SU-DHL-6 (cell line): ENCODE measurements around the gene DLK1.

Experiments used
- H2AFZ ChIP-seq: fragments of 200-600 bp; sonication (generic); 2 replicates; pipeline ENCODE4 v1.6.1; 2014; ENCODE audit warnings: low read depth, mild to moderate bottlenecking, moderate library complexity, mixed read lengths, antibody characterized with exemption, low read length; ENCODE audit not compliant: severe bottlenecking
- H3F3A ChIP-seq: fragments of 200-600 bp; shearing (Covaris generic); 2 replicates; pipeline ENCODE4 v1.6.0; 2016; ENCODE audit warnings: antibody characterized with exemption, mild to moderate bottlenecking; ENCODE audit not compliant: insufficient read depth
- H3K27ac ChIP-seq: fragments of 200-600 bp; sonication (generic); 2 replicates; pipeline ENCODE4 v1.5.1; 2016; ENCODE audit warnings: low read depth, mild to moderate bottlenecking, low read length, moderate library complexity, mixed read lengths
- H3K27me3 ChIP-seq: fragments of 200-600 bp; sonication (generic), shearing (Covaris generic); 2 replicates; pipeline ENCODE4 v1.6.0; 2014; ENCODE audit warnings: mild to moderate bottlenecking, low read length
- H3K36me3 ChIP-seq: fragments of 200-600 bp; sonication (generic); 2 replicates; pipeline ENCODE4 v1.6.1; 2014; ENCODE audit warnings: mild to moderate bottlenecking, low read length, mixed read lengths
- H3K4me2 ChIP-seq: fragments of 300-600, 200-600 bp; shearing (Covaris generic), sonication (generic); 2 replicates; pipeline ENCODE4 v1.6.0; 2014; ENCODE audit warnings: low read length, low read depth, mild to moderate bottlenecking; ENCODE audit not compliant: poor library complexity, severe bottlenecking
- H3K4me3 ChIP-seq: fragments of 200-600 bp; sonication (generic); 2 replicates; pipeline ENCODE4 v1.5.1; 2014; ENCODE audit warnings: antibody characterized with exemption, low read length, mild to moderate bottlenecking, mixed read lengths; ENCODE audit not compliant: insufficient read depth, poor library complexity, severe bottlenecking
- H3K79me2 ChIP-seq: fragments of 200-600 bp; sonication (generic); 2 replicates; pipeline ENCODE4 v1.6.1; 2014; ENCODE audit warnings: mild to moderate bottlenecking, low read length, moderate library complexity; ENCODE audit not compliant: insufficient read depth
- H3K9ac ChIP-seq: fragments of 200-600 bp; sonication (generic); 2 replicates; pipeline ENCODE4 v1.7.0; 2014; ENCODE audit warnings: mild to moderate bottlenecking, low read length
- H3K9me2 ChIP-seq: fragments of 200-600 bp; sonication (generic); replicated peaks from 2 replicates; pipeline ENCODE4 v1.6.1; 2014; ENCODE audit warnings: low read length; ENCODE audit not compliant: insufficient read depth
- H3K9me3 ChIP-seq: fragments of 200-600 bp; sonication (generic); 2 replicates; pipeline ENCODE4 v1.6.1; 2014; ENCODE audit warnings: low read length, mixed read lengths; ENCODE audit not compliant: insufficient read depth
- H4K20me1 ChIP-seq: fragments of 200-600 bp; sonication (generic); 2 replicates; pipeline ENCODE4 v1.6.1; 2014; ENCODE audit warnings: low read depth, mild to moderate bottlenecking, antibody characterized with exemption, low read length, moderate library complexity, mixed read lengths
- CTCF ChIP-seq: fragments of 200-600 bp; sonication (generic); IDR thresholded peaks from one replicate; pipeline ENCODE4 v1.5.1; 2017; ENCODE audit warnings: antibody characterized with exemption, mild to moderate bottlenecking, low read length, moderate library complexity; ENCODE audit not compliant: insufficient read depth, poor library complexity, severe bottlenecking
- EZH2phosphoT487 ChIP-seq: fragments of 200-600 bp; sonication (generic), shearing (Covaris generic); conservative IDR thresholded peaks from 2 replicates; pipeline ENCODE4 v1.6.1; 2018; ENCODE audit warnings: mild to moderate bottlenecking, antibody characterized with exemption, low read length, moderate library complexity, mixed read lengths

Gene DLK1

GRCh38 chr14:100680439-100681051, 46.1 kb upstream of the DLK1 start:
- Histone ChIP-seq H3K4me2 (no peak overlapping the region), H3K4me3 (no peak overlapping the region), H3K27ac (no peak overlapping the region), H3F3A (no peaks in the 10 kb centered on the region), H2AFZ (no peak overlapping the region), H4K20me1 (no peaks in the 10 kb centered on the region), H3K27me3 (no peaks in the 10 kb centered on the region), H3K79me2 (no peaks in the 10 kb centered on the region), H3K9me3 (no peaks in the 10 kb centered on the region), H3K36me3 (no peaks in the 10 kb centered on the region), H3K9me2 (no peaks in the 10 kb centered on the region), H3K9ac (no peak overlapping the region)
- TF ChIP-seq EZH2phosphoT487 (no peak), CTCF (no peak)

GRCh38 chr14:100681111-100681510, 45.6 kb upstream of the DLK1 start:
- H4K20me1 ChIP-seq = no peaks in the 10 kb centered on the region
- no peak overlapping the region for H3K4me2 ChIP-seq
- H3K79me2 ChIP-seq = no peaks in the 10 kb centered on the region
- H3K36me3 ChIP-seq = no peaks in the 10 kb centered on the region
- no peaks in the 10 kb centered on the region for H3K9me3 ChIP-seq
- H3K4me3 ChIP-seq = no peak overlapping the region
- H2AFZ ChIP-seq = no peak overlapping the region
- no peak for TF ChIP-seq EZH2phosphoT487
- no peak for TF ChIP-seq CTCF
- no peaks in the 10 kb centered on the region for H3K9me2 ChIP-seq
- no peak overlapping the region for H3K9ac ChIP-seq
- H3K27me3 ChIP-seq = no peaks in the 10 kb centered on the region
- no peaks in the 10 kb centered on the region for H3F3A ChIP-seq
- H3K27ac ChIP-seq = no peak overlapping the region

GRCh38 chr14:100682749-100683148, 43.9 kb upstream of the DLK1 start:
- no peaks in the 10 kb centered on the region for H3K9me3 ChIP-seq
- H3K9me2 ChIP-seq = no peaks in the 10 kb centered on the region
- H3K27ac ChIP-seq = no peak overlapping the region
- H3K79me2 ChIP-seq = no peaks in the 10 kb centered on the region
- H3K9ac ChIP-seq = no peak overlapping the region
- H3K36me3 ChIP-seq = no peaks in the 10 kb centered on the region
- H2AFZ ChIP-seq = no peak overlapping the region
- H3K27me3 ChIP-seq = no peaks in the 10 kb centered on the region
- H4K20me1 ChIP-seq = no peaks in the 10 kb centered on the region
- no peak overlapping the region for H3K4me3 ChIP-seq
- TF ChIP-seq EZH2phosphoT487 (no peak), CTCF (no peak)
- no peaks in the 10 kb centered on the region for H3F3A ChIP-seq
- H3K4me2 ChIP-seq = no peak overlapping the region

GRCh38 chr14:100683578-100683977, 43.1 kb upstream of the DLK1 start:
- Histone ChIP-seq H3K79me2 (no peaks in the 10 kb centered on the region), H3K9me3 (no peaks in the 10 kb centered on the region), H3K4me2 (no peak overlapping the region), H2AFZ (no peak overlapping the region), H3K9ac (no peak overlapping the region), H3F3A (no peaks in the 10 kb centered on the region), H3K27me3 (no peaks in the 10 kb centered on the region), H3K4me3 (no peak overlapping the region), H3K36me3 (no peaks in the 10 kb centered on the region), H3K27ac (no peak overlapping the region), H4K20me1 (no peaks in the 10 kb centered on the region), H3K9me2 (no peaks in the 10 kb centered on the region)
- TF ChIP-seq CTCF (no peak), EZH2phosphoT487 (no peak)
